ENCODE results near the gene RAP1A. TPM values are rescaled to one million over a fixed set of nuclear protein-coding genes. Genes with fewer than 3 reads are reported as not detected.

Gene RAP1A
- total RNA-seq, 1 donor from 2014 or later = 41.7 TPM

DNA sequence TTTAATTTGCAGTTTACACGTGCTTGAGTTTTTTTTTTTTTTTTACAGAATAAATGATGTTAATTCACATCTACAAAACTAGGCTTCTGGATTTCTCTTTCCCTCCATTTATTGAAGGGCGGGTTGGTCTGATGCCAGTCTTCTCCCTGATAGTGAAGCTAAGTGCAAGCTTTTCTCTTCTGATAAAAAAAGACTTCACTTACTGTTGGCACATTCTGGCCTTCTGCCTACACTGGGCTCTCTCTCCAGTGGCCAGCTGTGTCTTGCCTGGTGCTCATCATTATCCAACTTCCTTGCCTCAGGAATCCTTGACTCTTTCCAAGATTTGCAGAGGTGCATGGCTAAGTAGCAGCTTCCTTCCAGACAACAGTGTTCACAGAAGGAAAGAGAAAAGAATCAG, 7.6 kb upstream of the RAP1A start:
- peaks cover 5% of the 10 kb centered on the region for H3K9me3 Mint-ChIP-seq (ENCODE audit: unreplicated experiment)
- no peak overlapping the region for H3K27ac Mint-ChIP-seq (ENCODE audit: unreplicated experiment)
- H3K27me3 Mint-ChIP-seq (ENCODE audit: unreplicated experiment) = peaks cover 3% of the 10 kb centered on the region
- H3K4me1 Mint-ChIP-seq (ENCODE audit: unreplicated experiment) = peaks cover 9% of the 10 kb centered on the region
- H3K4me3 Mint-ChIP-seq (ENCODE audit: unreplicated experiment) = no peak overlapping the region
- no peak for DNase-seq (ENCODE audit: low spot score)
- TF ChIP-seq, protein P1, sequence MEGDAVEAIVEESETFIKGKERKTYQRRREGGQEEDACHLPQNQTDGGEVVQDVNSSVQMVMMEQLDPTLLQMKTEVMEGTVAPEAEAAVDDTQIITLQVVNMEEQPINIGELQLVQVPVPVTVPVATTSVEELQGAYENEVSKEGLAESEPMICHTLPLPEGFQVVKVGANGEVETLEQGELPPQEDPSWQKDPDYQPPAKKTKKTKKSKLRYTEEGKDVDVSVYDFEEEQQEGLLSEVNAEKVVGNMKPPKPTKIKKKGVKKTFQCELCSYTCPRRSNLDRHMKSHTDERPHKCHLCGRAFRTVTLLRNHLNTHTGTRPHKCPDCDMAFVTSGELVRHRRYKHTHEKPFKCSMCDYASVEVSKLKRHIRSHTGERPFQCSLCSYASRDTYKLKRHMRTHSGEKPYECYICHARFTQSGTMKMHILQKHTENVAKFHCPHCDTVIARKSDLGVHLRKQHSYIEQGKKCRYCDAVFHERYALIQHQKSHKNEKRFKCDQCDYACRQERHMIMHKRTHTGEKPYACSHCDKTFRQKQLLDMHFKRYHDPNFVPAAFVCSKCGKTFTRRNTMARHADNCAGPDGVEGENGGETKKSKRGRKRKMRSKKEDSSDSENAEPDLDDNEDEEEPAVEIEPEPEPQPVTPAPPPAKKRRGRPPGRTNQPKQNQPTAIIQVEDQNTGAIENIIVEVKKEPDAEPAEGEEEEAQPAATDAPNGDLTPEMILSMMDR (IDR thresholded peaks at IDR 0.05; ENCODE audit: unreplicated experiment) = no peak
- H3K36me3 Mint-ChIP-seq (ENCODE audit: low read depth, unreplicated experiment) = no peaks in the 10 kb centered on the region

DNA sequence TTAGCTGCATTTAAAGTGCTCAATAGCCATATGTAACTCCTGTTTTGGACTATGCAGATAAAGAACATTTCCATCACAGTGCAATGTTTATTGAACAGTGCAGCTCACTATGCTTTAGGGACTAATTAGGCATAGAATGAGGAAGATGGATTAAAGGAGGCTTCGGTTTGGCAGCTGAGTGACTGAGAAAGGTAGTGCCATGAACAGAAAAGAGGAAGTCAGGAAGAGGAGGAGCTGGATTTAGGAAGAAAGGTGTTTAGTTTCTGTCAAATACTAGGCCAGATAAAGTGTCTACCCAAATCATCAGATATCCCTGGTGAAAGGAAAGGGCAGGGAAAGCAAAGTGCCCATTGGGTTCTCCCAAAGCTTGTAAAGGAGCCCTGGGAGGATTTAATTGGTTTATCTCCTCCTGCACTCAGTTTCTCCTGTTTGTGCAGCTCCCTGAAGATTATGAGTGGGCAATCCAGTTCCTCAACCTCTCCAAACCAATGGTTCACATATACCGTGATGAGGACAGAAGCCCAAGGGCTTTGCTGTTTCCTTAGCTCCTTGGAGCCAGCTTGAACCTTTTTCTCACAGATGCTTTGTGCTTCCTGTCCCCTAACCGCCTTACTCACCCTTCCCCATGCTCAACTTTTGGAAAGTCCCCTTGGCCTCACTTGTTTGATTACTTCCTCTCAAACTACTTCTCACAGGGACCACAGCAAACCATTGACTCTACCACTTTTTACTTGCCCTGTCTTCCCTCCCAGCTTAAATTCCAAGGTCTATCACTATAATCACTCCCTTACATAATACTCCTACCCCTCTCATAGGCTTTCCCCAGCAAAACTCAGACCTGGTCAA, 3.5 kb upstream of the RAP1A start:
- H3K27ac Mint-ChIP-seq (ENCODE audit: unreplicated experiment) = no peak overlapping the region
- no peak overlapping the region for H3K4me3 Mint-ChIP-seq (ENCODE audit: unreplicated experiment)
- H3K4me1 Mint-ChIP-seq (ENCODE audit: unreplicated experiment) = peaks cover 18% of the 10 kb centered on the region
- DNase-seq (ENCODE audit: low spot score) = no peak
- H3K27me3 Mint-ChIP-seq (ENCODE audit: unreplicated experiment) = peaks cover 1% of the 10 kb centered on the region
- TF ChIP-seq, protein P1 (IDR thresholded peaks at IDR 0.05; ENCODE audit: unreplicated experiment) = no peak
- H3K9me3 Mint-ChIP-seq (ENCODE audit: unreplicated experiment) = no peaks in the 10 kb centered on the region
- H3K36me3 Mint-ChIP-seq (ENCODE audit: low read depth, unreplicated experiment) = peaks cover 8% of the 10 kb centered on the region

DNA sequence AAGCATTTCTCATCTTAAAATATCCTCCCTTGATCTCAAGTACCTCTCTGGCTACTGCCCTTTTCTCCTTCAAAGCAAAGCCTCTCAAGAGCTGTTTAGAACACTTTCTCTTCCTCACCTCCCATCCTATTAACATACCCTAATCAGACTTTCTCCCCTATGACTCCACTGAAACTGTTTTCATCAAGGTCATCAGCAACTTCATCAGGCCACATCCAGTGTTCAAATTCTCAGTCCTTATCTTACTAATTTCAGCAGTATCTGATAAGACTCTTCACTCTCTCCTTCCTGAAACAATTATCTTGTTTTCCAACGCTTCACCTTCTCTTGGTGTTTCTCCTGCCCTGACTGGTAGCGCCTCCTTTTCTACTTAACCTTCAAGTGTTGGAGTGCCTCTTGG, 1.5 kb upstream of the RAP1A start:
- no peaks in the 10 kb centered on the region for H3K9me3 Mint-ChIP-seq (ENCODE audit: unreplicated experiment)
- peak overlapping the region; percentile 7 for H3K4me3 Mint-ChIP-seq (ENCODE audit: unreplicated experiment)
- H3K27ac Mint-ChIP-seq (ENCODE audit: unreplicated experiment) = peak overlapping the region; percentile 25
- DNase-seq (ENCODE audit: low spot score) = no peak
- peaks cover 1% of the 10 kb centered on the region for H3K27me3 Mint-ChIP-seq (ENCODE audit: unreplicated experiment)
- TF ChIP-seq, protein P1 (IDR thresholded peaks at IDR 0.05; ENCODE audit: unreplicated experiment) = no peak
- H3K36me3 Mint-ChIP-seq (ENCODE audit: low read depth, unreplicated experiment) = peaks cover 8% of the 10 kb centered on the region
- peaks cover 32% of the 10 kb centered on the region for H3K4me1 Mint-ChIP-seq (ENCODE audit: unreplicated experiment)

DNA sequence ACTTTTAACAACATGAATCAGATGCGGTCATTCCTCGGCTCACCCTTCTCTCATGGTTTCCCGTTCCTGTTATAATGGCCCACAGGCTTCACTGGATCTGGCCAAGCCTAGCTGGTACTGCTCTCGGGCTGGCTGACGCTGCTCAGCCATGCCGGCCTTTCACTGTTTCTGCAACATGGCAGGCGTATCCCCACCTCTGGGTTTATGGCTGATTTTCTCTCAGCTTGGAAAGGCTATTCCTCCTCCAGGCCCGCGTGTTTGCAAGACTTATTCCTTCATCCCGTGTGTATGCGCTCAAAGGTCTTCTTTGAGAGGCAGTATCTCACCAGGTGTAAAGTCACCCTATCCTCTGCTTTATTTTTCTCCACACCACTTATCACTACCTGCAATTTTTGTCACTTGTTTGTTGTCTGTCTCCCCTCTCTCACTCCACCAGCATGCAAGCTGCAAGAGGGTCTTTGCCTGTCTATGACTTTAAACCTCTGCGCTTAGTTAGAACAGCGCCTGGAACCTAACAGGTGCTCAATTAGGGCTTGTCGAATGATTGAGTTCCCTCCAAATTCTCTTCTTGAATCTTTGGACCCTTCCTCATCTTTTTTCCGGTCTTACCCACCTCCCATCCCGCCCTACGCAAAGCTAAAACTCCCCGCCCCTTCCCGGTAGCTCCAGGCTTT, 491 bp upstream of the RAP1A start:
- no peak for DNase-seq (ENCODE audit: low spot score)
- Mint-ChIP-seq H3K9me3 (ENCODE audit: unreplicated experiment) (no peaks in the 10 kb centered on the region), H3K27me3 (ENCODE audit: unreplicated experiment) (peaks cover 1% of the 10 kb centered on the region), H3K4me3 (ENCODE audit: unreplicated experiment) (peak overlapping the region; percentile 88), H3K4me1 (ENCODE audit: unreplicated experiment) (peaks cover 32% of the 10 kb centered on the region), H3K27ac (ENCODE audit: unreplicated experiment) (no peak overlapping the region), H3K36me3 (ENCODE audit: low read depth, unreplicated experiment) (peaks cover 8% of the 10 kb centered on the region)
- TF ChIP-seq, protein P1 (IDR thresholded peaks at IDR 0.05; ENCODE audit: unreplicated experiment) = no peak

Measured in endothelial cell (in vitro differentiated cells).